GM18909 (cell line): Measurements from ENCODE around the gene SYNGR1.
"Not testable (repeated sequence)": the region's sequence is repeated elsewhere in the genome, so short reads cannot be mapped to it uniquely, and the experiment has no call there.

Experiments
- ATAC-seq: cut with Tn5 transposase; IDR thresholded peaks from one replicate; pipeline ENCODE4 v1.9.1; 2021; ENCODE audit warnings: mild to moderate bottlenecking; ENCODE audit not compliant: unreplicated experiment, poor library complexity

SYNGR1 gene

GRCh38 chr22:39316440-39317083 lies 33.2 kb upstream of the SYNGR1 start:
- no peak for ATAC-seq

DNA sequence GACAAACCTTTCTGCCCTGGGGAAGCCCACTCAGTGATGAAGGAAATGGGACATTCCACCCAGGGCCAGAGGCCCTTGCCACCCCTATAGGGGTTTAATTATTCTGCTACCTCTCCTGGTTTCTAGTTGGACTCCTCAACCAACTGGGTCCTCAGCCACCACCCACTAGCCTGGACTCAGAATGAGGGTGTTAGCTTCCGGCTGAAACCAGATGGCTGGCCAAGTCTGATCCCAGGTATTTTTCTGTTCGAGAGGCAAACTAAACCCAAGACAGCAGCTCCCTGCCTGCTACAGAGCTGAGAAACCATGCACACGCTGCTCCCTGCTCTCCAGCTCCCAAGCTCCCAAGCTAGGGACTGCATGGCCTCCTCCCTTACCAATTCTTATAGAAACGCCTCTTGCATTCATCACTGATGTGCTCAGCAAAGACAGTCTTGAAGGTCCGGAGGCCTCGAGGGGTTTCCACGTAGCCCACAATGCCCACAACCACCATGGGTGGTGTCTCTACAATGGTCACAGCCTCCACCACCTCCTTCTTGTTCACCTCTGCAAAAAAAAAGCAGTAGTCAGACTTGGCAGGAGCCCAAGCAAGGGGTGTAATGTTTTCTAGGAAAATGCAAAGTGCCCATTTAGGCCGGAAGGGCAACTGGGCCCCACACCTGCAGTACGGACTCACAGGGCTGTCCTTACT lies 32.6 kb upstream of the SYNGR1 start:
- ATAC-seq: no peak

GRCh38 chr22:39317775-39318506 lies 31.9 kb upstream of the SYNGR1 start:
- no peak for ATAC-seq

DNA sequence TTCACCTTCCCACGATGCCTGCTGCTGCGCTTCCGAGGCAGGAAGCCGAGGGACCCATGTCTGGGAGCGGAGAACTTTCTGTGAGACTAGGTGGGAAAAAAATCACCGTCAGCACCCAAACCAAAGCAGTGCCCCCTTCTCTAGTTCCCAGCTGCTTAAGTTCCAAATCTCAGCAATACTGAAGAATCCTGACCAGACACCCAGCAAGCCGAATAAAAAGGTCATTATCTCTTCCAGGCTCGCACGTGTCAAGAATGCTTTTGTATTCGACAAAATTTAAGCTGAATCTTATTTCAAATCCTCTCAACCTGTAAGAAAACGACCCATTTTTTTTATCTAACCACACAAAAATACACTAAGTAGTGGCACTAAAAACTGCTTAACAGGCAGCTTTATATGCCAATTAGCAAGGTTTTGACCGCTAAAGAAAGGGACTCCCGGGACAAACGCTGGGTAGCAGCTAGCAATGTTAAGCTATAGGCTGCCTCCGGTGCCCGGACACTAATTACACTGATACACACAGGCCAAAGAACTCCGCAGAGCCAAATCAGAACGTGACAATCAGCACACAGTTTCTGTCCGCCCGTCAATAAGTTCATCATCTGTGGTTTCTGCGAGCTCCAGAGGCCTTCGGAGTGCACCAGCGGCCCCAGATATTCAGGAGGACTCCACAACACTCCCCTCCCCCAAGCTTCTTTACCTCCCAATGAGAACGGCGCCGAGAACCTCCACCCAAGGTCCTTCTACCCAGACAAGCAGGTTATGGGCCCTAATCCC lies 31.1 kb upstream of the SYNGR1 start:
- ATAC-seq: peak; percentile 1

- ATAC-seq: peak; percentile 89
Observed at GRCh38 chr22:39319284-39320022, 30.3 kb upstream of the SYNGR1 start, which contains the start of gene RPL3. Gene RPL3, minus strand, starts transcription at chr22:39319623. Its CDS starts 26 bp downstream, at chr22:39319597.

GRCh38 chr22:39320616-39321029 lies 29.2 kb upstream of the SYNGR1 start:
- not testable (repeated sequence) for ATAC-seq

- ATAC-seq: no peak
Observed at GRCh38 chr22:39325392-39325932, 24.3 kb upstream of the SYNGR1 start.

GRCh38 chr22:39327995-39328754 lies 21.6 kb upstream of the SYNGR1 start:
- no peak for ATAC-seq

DNA sequence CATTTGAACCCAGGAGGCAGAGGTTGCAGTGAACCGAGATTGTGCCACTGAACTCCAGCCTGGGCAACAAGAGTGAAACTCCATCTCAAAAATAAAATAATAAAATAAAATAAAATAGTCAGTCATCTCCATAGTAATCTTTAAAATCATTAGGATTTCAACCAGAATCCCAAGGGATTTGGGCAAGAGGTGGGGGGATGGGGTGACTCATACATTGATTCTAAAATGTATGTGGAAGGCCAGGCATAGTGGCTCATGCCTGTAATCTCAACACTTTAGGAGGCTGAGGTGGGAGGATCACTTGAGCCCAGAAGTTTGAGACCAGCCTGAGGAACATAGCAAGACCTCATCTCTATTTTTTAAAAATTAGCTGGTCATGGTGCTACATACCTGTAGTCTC lies 19.2 kb upstream of the SYNGR1 start:
- ATAC-seq: not testable (repeated sequence)

GRCh38 chr22:39332441-39333064 lies 17.2 kb upstream of the SYNGR1 start:
- ATAC-seq: no peak

DNA sequence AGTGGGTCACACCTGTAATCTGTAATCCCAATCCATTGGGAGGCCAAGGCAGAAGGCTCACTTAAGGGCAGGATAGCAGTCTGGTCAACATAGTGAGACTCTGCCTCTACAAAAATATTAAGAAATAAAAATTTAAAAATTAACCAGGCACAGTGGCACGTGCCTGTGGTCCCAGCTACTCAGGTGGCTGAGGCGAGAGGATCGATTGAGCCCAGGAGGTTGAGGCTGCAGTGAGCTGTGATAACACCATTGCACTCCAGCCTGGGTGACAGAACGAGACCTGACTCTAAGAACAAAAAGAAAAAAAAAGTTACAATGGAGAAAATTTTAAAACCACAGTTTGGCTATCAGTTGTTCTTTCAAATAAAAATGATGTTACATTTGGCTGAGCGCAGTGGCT lies 13.4 kb upstream of the SYNGR1 start:
- ATAC-seq: no peak

- ATAC-seq: not testable (repeated sequence)
Observed at GRCh38 chr22:39339775-39340174, 10.0 kb upstream of the SYNGR1 start.

GRCh38 chr22:39341179-39341578 lies 8.6 kb upstream of the SYNGR1 start:
- no peak for ATAC-seq

GRCh38 chr22:39343259-39344045 lies 6.3 kb upstream of the SYNGR1 start:
- no peak for ATAC-seq

- no peak for ATAC-seq
Observed at GRCh38 chr22:39344046-39344390, 5.8 kb upstream of the SYNGR1 start.

DNA sequence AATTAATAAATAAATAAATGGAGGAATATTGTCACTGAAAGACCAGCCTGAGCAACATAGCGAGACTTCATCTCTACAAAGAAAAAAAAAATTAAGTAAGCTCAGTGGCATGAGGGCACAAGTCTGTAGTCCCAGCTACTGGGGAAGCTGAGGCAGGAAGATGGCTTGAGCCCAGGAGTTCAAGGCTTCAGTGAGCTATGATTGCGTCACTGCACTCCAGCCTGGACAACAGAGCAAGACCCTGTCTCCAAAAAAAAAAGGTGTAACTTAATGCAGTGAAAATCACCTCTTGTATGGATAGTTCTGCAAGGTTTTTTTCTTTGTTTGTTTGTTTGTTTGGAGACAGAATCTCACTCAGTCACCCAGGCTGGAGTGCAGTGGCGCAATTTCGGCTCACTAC lies 4.6 kb upstream of the SYNGR1 start:
- no peak for ATAC-seq

GRCh38 chr22:39348909-39349505 lies 784 bp upstream of the SYNGR1 start:
- ATAC-seq: no peak
